ENCODE measurements around the gene DCC. TPM values are rescaled to one million over a fixed set of nuclear protein-coding genes. Genes with fewer than 3 reads are reported as not detected.
"Not testable (repeated sequence)": the region's sequence is repeated elsewhere in the genome, so short reads cannot be mapped to it uniquely, and the experiment has no call there.

DCC gene
- total RNA-seq, 2 donors from 2014 or later = 0.33 TPM; not detected in 1

DNA sequence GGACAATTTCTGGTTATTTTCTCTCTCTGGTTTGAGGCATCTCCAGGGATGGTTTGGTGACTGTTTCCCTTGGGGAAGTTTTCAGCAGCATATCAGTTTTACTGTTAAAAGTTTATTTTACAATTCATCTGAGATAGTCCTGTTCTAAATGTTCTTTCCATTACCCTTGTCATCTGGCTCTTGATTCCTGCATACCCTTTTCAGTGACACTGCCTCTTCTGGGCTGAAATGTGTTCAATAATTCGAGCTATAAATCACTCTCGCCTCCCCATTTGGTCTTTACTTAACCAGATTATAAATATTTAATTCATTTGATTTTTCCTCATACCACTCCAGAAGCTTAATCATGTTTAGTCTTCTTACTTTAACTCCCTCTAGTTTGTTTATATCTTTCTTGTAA, 9.5 kb downstream of the DCC start:
- Histone ChIP-seq H3K36me3 (replicated peaks in 1 of 2; ENCODE audit: insufficient read depth in 1 of 2, low read depth in 2 of 2) (no peaks in the 10 kb centered on the region), H3K9me3 (no peaks in the 10 kb centered on the region), H3K27ac (no peak overlapping the region), H3K4me1 (no peaks in the 10 kb centered on the region), H3K27me3 (no peaks in the 10 kb centered on the region), H3K4me3 (no peak overlapping the region)
- intact Hi-C loops (cut with DNase I) = no loop called here
- 25 to 51% methylated on average over 2 of the region's 2 CpGs for WGBS, 2 donors
- TF ChIP-seq, protein P1, sequence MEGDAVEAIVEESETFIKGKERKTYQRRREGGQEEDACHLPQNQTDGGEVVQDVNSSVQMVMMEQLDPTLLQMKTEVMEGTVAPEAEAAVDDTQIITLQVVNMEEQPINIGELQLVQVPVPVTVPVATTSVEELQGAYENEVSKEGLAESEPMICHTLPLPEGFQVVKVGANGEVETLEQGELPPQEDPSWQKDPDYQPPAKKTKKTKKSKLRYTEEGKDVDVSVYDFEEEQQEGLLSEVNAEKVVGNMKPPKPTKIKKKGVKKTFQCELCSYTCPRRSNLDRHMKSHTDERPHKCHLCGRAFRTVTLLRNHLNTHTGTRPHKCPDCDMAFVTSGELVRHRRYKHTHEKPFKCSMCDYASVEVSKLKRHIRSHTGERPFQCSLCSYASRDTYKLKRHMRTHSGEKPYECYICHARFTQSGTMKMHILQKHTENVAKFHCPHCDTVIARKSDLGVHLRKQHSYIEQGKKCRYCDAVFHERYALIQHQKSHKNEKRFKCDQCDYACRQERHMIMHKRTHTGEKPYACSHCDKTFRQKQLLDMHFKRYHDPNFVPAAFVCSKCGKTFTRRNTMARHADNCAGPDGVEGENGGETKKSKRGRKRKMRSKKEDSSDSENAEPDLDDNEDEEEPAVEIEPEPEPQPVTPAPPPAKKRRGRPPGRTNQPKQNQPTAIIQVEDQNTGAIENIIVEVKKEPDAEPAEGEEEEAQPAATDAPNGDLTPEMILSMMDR (IDR thresholded peaks at IDR 0.05) = no peak
- TF ChIP-seq POLR2A (IDR thresholded peaks at IDR 0.05) = no peak
- DNase-seq = no peak
- ATAC-seq = no peak

DNA sequence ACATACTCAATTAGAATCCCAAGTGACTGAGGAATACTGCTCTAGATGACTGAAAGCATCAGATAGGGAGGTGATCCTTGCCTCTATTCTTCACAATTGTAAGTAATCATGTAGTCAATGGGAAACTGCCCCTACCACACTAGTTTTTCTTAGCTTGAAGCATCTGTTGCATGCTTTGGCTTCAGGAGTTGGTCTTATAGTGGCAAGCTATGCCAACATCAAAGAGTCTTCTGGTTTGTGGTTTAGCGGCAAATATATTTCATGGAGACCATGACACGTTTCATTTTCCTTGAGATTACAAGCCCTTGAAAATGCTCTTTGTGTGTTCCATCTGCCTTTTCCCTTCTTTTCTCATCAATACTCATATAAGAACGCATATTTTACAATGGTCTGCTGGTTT, 12.9 kb downstream of the DCC start:
- intact Hi-C loops (cut with DNase I) = no loop called here
- Histone ChIP-seq H3K27ac (no peak overlapping the region), H3K27me3 (no peaks in the 10 kb centered on the region), H3K36me3 (replicated peaks in 1 of 2; ENCODE audit: insufficient read depth in 1 of 2, low read depth in 2 of 2) (no peaks in the 10 kb centered on the region), H3K4me1 (no peaks in the 10 kb centered on the region), H3K9me3 (no peaks in the 10 kb centered on the region), H3K4me3 (no peak overlapping the region)
- no peak for TF ChIP-seq POLR2A (IDR thresholded peaks at IDR 0.05)
- TF ChIP-seq, protein P1 (IDR thresholded peaks at IDR 0.05) = no peak
- 76 to 81% methylated on average over 3 of the region's 3 CpGs for WGBS, 2 donors
- DNase-seq (no peak), ATAC-seq (no peak)

DNA sequence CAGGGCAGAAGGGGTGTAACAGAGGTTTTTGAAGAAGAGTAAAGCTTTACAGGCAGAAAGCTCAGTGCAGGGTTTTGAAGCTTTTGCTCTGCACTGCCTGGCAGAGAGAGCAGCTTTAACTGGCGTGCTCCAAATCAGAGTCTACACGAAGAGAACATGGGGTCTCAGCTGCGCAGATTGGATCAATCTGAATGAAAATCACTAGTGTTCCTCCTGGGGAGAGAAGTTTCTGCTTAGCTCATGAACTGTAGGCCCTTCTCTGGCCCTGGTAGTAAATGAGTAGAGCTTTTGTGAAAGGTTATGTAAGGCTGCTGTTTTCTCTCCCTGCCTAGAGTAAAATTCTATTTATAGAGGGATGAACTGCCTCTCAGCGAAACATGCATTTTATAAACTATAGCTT, 13.6 kb downstream of the DCC start:
- Histone ChIP-seq H3K36me3 (replicated peaks in 1 of 2; ENCODE audit: insufficient read depth in 1 of 2, low read depth in 2 of 2) (no peaks in the 10 kb centered on the region), H3K27ac (no peak overlapping the region), H3K27me3 (no peaks in the 10 kb centered on the region), H3K4me3 (no peak overlapping the region), H3K4me1 (no peaks in the 10 kb centered on the region), H3K9me3 (no peaks in the 10 kb centered on the region)
- no peak for TF ChIP-seq POLR2A (IDR thresholded peaks at IDR 0.05)
- TF ChIP-seq, protein P1 (IDR thresholded peaks at IDR 0.05) = no peak
- WGBS, 2 donors = 68 to 70% methylated on average over 4 of the region's 4 CpGs
- intact Hi-C loops (cut with DNase I) = no loop called here
- ATAC-seq = no peak
- no peak for DNase-seq

DNA sequence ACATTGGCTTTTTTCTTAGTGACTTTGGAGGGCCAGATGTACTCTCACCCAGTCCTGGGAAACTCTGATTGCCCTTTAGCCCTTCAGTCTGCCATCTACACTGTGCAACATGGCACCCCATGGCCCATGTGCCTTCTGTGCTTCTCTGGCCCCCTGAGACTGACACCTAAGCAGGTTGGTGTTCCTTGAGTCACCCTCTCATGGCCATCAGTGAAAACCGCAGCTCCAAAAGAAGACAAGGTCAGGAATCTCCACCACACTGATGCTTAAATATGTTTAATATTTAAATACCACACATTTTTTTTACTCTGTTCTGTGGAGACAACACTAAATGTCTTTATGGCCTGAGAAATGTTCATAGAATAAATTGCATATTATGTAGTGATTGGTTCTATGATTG, 23.9 kb downstream of the DCC start:
- no peak overlapping the region for H3K27ac ChIP-seq
- H3K4me3 ChIP-seq = no peak overlapping the region
- no peaks in the 10 kb centered on the region for H3K4me1 ChIP-seq
- no peaks in the 10 kb centered on the region for H3K27me3 ChIP-seq
- DNase-seq (no peak), ATAC-seq (no peak)
- intact Hi-C loops (cut with DNase I) = no loop called here
- TF ChIP-seq POLR2A (IDR thresholded peaks at IDR 0.05) = no peak
- TF ChIP-seq, protein P1 (IDR thresholded peaks at IDR 0.05) = no peak
- H3K36me3 ChIP-seq (replicated peaks in 1 of 2; ENCODE audit: insufficient read depth in 1 of 2, low read depth in 2 of 2) = no peaks in the 10 kb centered on the region
- H3K9me3 ChIP-seq = no peaks in the 10 kb centered on the region
- WGBS, 2 donors = 73 to 91% methylated on average over 1 of the region's 1 CpG

DNA sequence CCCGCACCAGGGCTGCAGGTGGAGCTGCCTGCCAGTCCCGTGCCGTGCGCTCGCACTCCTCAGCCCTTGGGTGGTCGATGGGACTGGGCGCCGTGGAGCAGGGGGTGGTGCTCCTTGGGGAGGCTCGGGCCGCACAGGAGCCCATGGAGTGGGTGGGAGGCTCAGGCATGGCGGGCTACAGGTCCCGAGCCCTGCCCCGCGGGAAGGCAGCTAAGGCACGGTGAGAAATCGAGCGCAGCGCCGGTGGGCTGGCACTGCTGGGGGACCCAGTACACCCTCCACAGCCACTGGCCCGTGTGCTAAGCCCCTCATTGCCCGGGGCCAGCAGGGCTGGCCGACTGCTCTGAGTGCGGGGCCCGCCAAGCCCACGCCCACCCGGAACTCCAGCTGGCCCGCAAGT, 26.9 kb downstream of the DCC start:
- DNase-seq; intact Hi-C loops (cut with DNase I); ATAC-seq; H3K36me3 ChIP-seq (replicated peaks in 1 of 2; ENCODE audit: insufficient read depth in 1 of 2, low read depth in 2 of 2); H3K4me3 ChIP-seq; H3K27me3 ChIP-seq; H3K27ac ChIP-seq; H3K4me1 ChIP-seq; H3K9me3 ChIP-seq: not testable (repeated sequence)
- 91% methylated on average over 17 of the region's 27 CpGs; no CpG with 5 or more reads in 1 of the 2 donors for WGBS, 2 donors

Measured in body of pancreas (tissue), 4 donors.